B cell (primary cell): ENCODE data around the gene CYP26A1.

Source experiments
- EZH2 ChIP-seq: IDR thresholded peaks from 2 replicates; pipeline ENCODE4 v1.6.1; 2012; ENCODE audit warnings: borderline replicate concordance, low read depth, mild to moderate bottlenecking, moderate library complexity, low read length; ENCODE audit not compliant: insufficient read depth, poor library complexity, severe bottlenecking
- TF ChIP-seq, protein P1 (sequence below): fragments of 200-600 bp; IDR thresholded peaks from one replicate; pipeline ENCODE4 v1.8.0; 2022; ENCODE audit warnings: antibody characterized with exemption, mild to moderate bottlenecking

- TF ChIP-seq, protein P1, sequence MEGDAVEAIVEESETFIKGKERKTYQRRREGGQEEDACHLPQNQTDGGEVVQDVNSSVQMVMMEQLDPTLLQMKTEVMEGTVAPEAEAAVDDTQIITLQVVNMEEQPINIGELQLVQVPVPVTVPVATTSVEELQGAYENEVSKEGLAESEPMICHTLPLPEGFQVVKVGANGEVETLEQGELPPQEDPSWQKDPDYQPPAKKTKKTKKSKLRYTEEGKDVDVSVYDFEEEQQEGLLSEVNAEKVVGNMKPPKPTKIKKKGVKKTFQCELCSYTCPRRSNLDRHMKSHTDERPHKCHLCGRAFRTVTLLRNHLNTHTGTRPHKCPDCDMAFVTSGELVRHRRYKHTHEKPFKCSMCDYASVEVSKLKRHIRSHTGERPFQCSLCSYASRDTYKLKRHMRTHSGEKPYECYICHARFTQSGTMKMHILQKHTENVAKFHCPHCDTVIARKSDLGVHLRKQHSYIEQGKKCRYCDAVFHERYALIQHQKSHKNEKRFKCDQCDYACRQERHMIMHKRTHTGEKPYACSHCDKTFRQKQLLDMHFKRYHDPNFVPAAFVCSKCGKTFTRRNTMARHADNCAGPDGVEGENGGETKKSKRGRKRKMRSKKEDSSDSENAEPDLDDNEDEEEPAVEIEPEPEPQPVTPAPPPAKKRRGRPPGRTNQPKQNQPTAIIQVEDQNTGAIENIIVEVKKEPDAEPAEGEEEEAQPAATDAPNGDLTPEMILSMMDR = no peak
- TF ChIP-seq EZH2 = no peak
These were observed 767 bp upstream of the CYP26A1 start for GRCh38 chr10:93072713-93073538.
